ENCODE measurements around the gene KRT82. TPM values are rescaled to one million over a fixed set of nuclear protein-coding genes. Genes with fewer than 3 reads are reported as not detected.

The KRT82 gene
- total RNA-seq, 4 donors from 2014 or later, result not detected

DNA sequence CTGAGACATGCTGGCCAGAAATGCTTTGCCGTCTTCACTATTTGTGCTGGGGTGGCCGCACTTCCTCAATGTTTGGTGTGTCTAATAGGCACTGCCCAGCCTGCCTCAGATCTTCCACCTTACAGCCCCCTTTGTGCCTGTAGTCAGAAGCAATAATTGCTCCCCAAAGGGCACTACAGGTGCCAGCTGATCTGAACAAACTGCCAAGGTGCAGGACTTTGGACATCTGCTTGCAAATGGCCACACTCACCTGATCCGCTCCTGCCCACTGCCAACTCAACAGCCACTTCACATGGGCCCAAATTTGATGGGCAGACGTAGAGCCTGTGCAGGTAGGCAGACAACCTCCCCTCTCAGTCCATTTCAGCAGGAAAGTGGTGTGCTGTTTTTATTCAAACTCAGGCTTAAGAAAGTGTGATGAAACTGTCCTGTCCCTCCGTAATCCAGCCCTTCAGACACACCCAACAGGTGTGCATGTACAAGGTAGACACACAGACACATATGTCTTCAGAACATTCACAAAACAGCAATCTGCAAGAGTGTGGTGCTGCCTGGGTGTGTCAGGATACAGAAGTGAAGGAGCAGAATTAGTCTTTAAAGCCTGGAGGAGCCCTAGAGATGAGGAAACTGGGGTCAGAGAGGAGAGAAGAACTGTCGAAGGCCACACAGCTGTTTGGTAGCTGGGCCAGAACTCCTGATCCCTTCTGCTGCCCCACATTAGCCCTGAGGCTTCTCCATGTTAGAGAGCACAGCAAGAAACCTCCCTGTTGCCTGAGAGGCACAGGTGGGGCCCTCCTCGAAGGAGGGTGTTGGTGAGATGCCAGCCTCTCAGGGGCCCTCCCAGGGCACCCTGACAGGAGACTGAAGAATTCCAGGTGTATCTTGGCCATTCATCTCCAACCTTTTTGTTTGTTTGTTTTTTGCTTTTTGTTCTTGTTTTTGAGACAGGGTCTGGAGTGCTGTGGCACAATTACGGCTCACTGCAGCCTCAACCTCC lies 32.5 kb upstream of the KRT82 start:
- Histone ChIP-seq H3K4me1 (peaks cover 27 to 77% (median 38%) of the 10 kb centered on the region in 3 donors), H3K27ac (peak overlapping the region in 3 of 4 donors; percentile 35 to 60 (median 55)), H3K27me3 (no peaks in the 10 kb centered on the region), H3K4me3 (no peak overlapping the region), H3K36me3 (no peaks in the 10 kb centered on the region), H3K9me3 (no peaks in the 10 kb centered on the region)
- TF ChIP-seq POLR2A (IDR thresholded peaks at IDR 0.05), result no peak
- TF ChIP-seq, protein P1, sequence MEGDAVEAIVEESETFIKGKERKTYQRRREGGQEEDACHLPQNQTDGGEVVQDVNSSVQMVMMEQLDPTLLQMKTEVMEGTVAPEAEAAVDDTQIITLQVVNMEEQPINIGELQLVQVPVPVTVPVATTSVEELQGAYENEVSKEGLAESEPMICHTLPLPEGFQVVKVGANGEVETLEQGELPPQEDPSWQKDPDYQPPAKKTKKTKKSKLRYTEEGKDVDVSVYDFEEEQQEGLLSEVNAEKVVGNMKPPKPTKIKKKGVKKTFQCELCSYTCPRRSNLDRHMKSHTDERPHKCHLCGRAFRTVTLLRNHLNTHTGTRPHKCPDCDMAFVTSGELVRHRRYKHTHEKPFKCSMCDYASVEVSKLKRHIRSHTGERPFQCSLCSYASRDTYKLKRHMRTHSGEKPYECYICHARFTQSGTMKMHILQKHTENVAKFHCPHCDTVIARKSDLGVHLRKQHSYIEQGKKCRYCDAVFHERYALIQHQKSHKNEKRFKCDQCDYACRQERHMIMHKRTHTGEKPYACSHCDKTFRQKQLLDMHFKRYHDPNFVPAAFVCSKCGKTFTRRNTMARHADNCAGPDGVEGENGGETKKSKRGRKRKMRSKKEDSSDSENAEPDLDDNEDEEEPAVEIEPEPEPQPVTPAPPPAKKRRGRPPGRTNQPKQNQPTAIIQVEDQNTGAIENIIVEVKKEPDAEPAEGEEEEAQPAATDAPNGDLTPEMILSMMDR (IDR thresholded peaks at IDR 0.05), result no peak
- no peak for DNase-seq
- 67 to 72% methylated on average over 6 to 7 of the region's 8 CpGs for WGBS, 2 donors
- intact Hi-C loops (cut with DNase I), result no loop called here

DNA sequence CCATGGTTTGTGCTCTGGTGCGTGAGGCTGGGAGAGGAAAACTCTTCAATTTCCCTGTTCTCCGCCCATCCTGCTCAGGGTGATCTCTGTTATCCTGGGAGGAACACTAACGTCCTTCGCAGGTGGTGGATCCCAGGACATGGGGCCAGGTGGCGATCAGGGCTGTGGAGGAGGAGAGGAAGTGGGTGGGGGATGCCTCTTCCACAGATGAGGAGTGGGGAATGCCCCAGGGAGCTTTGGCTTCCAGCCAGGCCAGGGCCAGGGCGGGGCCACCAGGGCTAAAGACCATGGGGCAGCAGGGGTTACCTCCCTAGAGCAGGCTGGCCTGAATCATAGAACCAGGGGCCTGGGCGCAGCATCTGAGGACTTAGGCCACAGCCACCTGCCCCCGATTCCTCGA lies 31.4 kb upstream of the KRT82 start:
- WGBS, 2 donors, result 60 to 90% methylated on average over 2 to 5 of the region's 9 CpGs

DNA sequence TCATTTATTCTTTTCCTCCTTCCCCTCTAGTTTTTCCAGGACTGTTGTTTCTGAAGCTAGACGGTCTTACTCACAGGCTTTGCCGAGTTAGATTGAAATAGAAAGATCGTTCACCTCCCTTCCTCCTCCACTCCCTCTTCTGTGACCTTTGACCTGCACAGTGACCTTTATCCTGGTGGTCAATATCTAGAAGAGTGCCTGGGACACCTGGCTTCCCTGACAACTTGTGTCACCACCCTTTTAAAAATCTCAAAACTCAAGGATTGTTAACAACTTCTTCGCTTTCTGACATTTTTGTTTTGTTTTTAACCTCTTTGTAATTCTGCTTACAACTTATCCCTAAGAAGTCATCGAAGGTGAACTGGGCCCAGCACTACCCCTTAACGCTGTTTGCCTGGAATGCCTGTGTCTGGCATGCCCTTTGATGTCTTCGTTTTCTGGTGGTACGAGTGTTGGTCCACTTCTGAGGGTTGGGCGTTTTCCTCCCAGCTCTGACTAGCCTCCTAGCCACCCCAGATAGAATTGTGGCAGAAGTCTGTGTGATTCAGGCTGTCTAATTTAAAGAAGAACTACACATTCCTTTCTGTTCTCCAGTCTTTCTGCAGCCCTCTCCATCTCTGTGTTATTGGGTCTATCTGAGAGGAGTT lies 30.8 kb upstream of the KRT82 start:
- DNase-seq, result no peak
- Histone ChIP-seq H3K27ac (peak overlapping the region; percentile 43 to 61 (median 53)), H3K4me1 (peaks cover 27 to 70% (median 34%) of the 10 kb centered on the region in 3 donors), H3K27me3 (peaks cover 0 to 11% (median 0%) of the 10 kb centered on the region in 4 donors), H3K4me3 (no peak overlapping the region), H3K9me3 (no peaks in the 10 kb centered on the region), H3K36me3 (no peaks in the 10 kb centered on the region)
- TF ChIP-seq, protein P1 (IDR thresholded peaks at IDR 0.05), result no peak
- no peak for TF ChIP-seq POLR2A (IDR thresholded peaks at IDR 0.05)
- intact Hi-C loops (cut with DNase I), result no loop called here
- 56 to 60% methylated on average over 9 of the region's 9 CpGs for WGBS, 2 donors

More for the DNA sequence above, 31.4 kb upstream of the KRT82 start:
- Histone ChIP-seq H3K9me3 (no peaks in the 10 kb centered on the region), H3K27me3 (peaks cover 0 to 9% (median 0%) of the 10 kb centered on the region in 4 donors), H3K4me3 (no peak overlapping the region), H3K4me1 (peaks cover 27 to 73% (median 34%) of the 10 kb centered on the region in 3 donors), H3K36me3 (no peaks in the 10 kb centered on the region), H3K27ac (peak overlapping the region in 1 of 4 donors; percentile 57)
- TF ChIP-seq, protein P1 (IDR thresholded peaks at IDR 0.05), result no peak
- no peak for TF ChIP-seq POLR2A (IDR thresholded peaks at IDR 0.05)
- intact Hi-C loops (cut with DNase I), result no loop called here
- DNase-seq, result no peak

DNA sequence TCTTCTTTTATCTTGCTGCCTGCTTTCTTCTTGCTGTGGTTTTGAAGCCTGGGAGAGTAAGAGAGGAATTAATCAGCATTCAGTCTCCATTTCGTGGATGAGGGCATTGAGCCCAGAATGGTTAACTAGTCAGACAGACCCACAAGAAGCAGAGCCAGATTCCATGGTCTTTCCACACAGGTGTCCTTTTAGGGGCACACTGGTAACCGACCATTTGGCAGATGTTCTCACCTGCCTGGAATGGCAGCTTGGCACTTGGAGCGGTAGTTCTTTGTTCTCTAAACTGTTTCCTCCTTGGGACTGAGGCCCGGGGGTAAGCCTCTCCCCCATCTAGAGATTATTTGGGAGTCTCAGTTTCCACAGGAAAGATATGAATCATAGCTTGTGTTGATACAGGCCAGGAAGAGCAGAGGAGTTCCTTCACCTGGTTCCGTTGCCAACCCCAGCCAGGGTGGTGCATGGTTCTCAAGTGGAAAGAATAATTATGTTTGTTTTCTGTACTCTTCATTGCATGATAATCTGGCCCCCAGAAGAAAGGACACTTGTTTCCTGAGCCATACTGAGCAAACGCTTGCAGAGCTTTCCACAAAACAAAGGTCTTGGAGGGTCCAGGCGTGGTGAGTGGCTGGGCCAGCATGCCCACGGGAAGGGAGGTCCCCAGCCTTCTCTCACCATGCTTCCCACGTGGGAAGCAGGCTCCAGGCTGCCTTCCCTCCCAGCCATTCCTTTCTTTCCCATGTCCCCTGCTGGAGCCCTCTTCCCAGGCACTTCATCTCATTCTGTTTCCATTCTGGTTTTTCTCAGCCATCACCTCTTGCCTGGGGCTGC lies 30.1 kb upstream of the KRT82 start:
- DNase-seq, result no peak
- intact Hi-C loops (cut with DNase I), result no loop called here

More for the DNA sequence above, 30.1 kb upstream of the KRT82 start:
- TF ChIP-seq, protein P1 (IDR thresholded peaks at IDR 0.05), result no peak
- TF ChIP-seq POLR2A (IDR thresholded peaks at IDR 0.05), result no peak
- WGBS, 2 donors, result 34 to 40% methylated on average over 9 of the region's 9 CpGs
- peaks cover 27 to 62% (median 34%) of the 10 kb centered on the region in 3 donors for H3K4me1 ChIP-seq
- no peaks in the 10 kb centered on the region for H3K9me3 ChIP-seq
- no peak overlapping the region for H3K4me3 ChIP-seq
- H3K36me3 ChIP-seq, result no peaks in the 10 kb centered on the region
- peaks cover 0 to 18% (median 0%) of the 10 kb centered on the region in 4 donors for H3K27me3 ChIP-seq
- H3K27ac ChIP-seq, result peak overlapping the region; percentile 43 to 61 (median 53)
